GM21515 (cell line): Measurements from ENCODE around the gene NFE2L1.
A peak's percentile ranks its signal among the peaks of the same experiment; 100 is the strongest.
"Not testable (repeated sequence)": the region's sequence is repeated elsewhere in the genome, so short reads cannot be mapped to it uniquely, and the experiment has no call there.

Experiments used
- ATAC-seq: cut with Tn5 transposase; IDR thresholded peaks from one replicate; pipeline ENCODE4 v1.9.1; 2021; ENCODE audit not compliant: unreplicated experiment

NFE2L1 gene

DNA sequence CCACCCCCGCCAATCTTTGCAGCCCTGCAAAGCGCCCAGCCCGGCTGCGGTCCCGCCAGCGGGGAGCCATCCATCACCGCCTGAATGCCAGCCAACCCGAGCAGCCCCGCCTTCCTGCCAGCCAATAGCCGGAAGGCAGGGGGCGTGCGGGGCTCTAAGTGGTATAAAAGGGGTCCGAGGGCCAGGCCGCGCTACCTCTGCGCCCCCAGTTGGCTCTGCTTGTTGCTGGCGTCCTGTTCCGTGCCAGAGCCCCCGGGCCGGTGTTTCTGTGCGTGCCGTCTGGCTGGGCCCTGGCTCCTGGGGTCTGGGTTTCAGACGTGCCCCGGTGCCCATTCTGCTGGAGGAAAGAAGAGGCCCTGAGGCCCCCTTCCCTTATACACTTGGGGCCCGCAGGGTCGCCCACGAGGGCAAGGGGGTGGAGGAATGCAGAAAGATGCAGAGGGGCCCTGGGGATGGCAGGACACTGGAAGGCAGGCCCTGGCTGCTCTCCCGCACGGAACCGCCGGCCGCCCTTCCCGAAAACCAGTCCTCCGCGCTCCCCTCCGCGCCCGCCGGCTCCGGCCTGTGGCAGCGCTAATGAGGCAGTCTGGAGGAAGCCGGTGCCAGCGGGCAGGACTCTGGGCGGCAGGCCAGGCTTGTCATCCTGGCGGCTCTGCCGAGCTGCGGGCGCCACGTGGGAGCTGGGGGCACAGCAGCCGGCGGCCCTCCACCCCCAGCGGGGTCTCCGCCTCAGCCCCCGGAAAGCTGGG lies 24.6 kb upstream of the NFE2L1 start:
- no peak for ATAC-seq

DNA sequence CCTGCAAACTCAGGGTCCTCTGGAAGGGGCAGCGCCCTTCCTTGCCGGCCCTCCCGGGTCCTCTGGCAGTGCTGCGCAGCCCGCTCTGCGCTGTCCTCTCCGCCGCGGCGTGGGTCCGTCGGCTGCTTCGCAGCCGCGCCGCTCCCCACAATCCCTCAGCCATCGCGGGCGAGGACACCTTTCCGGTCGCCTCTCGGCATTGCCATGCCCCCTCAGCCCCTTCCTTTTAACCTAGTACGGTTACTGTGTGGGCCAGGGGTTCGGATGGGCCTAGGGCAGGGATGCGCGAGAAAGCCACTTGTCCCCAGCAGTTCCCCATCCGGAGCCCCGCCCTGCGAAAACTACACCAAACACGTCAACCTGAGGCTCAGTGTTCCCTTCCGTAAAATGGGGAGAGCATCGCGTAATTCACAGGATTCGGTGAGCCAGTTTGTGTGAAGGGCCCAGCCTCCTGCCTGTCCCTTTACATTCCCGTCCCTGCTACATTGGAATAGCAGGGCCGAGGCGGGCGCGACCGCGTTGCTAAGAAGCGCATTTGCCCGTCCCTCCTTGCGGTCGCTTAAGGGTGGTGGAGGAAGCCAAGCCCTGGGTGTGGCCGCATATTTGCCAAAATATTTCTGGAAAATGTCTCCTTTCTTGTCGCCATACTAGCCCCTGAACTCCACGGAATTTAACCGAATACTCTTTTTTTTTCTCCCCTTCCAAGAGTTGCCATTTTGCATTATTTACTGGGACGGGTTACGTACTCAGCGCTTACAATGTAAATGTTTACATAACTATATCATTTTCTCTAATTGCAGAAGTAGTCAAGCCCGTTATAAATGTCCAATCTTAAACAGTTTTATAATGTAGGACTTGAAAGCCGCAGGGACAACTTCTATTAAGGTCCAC lies 23.8 kb upstream of the NFE2L1 start:
- ATAC-seq: no peak

DNA sequence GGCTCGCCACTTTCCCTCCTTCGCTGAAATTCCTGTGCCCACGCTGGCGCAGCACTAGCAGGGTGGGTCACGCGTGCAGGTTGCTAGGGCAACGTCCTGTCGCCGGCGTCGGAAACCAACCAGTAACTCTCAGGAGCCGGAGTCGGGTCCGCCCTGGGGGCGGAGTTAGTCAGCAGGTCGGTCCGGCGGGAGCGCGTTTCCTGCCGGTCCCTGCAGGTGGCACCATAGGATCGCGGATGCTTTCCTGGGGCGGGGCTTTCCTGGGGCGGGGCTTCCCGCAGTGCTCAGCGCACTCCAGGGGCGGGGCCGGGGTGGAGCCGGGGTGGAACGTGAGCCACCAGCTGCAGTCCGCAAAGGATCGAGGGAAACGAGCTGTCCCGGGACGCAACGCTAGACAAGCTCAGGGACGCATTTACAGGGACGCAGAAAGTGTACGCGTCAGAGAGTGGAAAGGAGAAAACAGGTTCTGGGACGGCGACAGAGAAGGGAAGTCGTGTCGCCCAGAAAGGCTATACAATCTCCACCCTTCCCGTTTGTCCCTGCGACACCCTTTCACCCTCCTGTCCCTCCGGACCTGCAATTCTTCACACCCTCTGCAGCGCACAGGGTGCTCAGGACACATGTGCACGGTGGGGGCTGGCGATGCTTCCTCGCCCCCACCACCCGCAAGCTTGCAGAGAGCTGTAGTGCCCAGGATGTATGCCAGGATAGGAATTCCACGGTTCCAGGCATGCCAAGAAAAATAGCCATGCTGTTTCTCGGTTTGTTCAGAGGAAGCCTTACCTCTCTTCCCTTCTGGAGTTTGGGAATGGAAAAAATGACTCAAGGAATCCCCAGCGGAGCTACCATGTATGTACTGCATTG lies 22.9 kb upstream of the NFE2L1 start:
- ATAC-seq: peak; percentile 89

DNA sequence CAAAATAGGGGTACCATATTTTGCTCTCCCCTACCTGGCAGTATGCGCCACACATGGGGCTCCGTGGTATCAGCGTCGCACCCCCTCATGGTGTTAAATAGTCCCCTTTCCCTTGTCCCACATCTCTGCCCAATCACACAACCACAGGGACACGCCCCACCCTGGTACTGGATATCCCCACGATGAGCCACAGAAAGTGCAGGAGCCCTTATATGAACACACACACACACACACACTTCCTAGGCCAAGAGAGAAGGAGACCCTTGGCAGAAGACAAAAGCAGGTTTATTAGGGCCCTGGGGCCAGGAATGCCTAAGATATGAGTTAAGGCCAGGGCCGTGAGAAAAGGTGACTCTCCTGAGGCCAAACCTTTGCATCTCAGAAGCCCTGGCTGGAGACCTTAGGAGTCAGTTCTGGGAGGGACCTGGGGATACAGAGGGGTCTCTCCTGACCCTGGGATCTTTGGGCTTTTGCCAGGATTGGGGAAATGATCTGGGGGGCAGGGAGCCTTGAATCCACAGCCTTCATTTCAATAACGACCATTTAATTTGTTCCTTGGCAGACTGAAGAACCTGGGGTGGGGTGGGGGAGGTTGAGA lies 22.2 kb upstream of the NFE2L1 start:
- ATAC-seq: no peak

DNA sequence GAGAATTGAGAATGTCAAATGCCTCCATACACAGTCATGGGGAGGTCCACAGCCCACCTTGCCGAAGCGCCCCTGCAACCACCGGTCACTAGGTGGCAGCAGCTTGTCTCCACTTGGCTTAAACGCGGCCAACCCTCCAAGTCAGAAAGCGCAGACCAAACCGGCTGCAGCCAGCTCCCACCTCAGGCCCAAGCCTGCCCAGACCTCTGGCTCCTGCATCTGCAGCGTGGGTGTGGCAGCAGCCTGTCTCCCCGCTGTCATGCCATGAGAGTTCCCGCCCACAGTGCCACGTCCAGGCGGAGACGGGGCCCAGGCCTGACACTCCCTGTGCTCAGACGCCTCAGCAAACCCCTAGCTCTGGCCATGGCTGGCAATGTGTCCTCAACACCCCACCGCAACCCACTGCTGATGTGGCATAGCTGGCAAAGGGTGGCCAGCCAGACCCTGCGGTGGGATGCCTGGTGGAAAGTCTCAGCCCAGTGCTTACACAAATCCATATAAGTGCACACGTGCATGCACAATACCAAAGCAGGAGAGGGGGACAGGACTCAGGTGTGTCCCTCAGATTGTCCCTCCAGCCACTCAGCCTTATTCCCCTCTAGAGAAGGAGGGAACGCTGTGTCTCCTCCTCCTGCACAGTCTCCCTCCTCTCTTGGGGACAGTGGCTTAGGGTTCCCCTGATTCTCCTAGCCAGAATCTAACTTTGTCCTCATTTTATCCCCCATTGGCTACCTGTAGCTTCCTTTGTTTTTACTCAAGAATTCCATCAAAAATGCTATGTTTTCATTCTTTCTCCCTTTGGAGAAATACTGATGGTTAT lies 21.4 kb upstream of the NFE2L1 start:
- ATAC-seq: peak; percentile 35

DNA sequence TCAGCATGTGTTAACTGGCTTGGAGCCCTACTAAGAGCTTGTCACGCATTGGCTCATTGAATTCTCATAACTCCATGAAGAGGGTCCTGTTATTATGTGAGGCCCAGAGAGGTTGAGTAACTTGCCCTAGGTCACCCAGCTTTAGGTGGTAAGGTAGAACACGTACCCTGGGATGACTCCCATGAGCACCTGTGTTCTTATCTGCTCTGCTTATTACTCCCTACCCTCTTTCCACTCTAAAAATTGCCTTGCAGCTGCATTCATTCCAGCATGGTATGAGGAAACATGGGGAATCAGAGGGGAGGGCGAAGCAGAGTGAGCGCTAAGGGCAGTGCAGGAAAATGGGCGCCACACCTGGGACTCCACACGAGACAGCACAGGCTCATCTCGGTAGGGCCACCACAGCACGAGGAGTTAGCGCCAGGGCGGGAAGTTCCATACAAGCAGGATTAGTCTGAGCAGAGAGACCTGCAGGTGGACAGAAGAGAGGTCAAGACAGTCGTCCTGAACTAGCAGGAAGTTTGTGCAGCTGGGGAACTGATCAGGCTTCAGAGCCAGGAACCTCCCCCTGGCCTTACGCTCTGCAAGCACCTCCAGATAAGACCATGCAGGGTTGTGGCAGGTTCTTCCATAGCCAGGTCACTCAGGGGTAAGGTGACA lies 20.7 kb upstream of the NFE2L1 start:
- ATAC-seq: no peak

DNA sequence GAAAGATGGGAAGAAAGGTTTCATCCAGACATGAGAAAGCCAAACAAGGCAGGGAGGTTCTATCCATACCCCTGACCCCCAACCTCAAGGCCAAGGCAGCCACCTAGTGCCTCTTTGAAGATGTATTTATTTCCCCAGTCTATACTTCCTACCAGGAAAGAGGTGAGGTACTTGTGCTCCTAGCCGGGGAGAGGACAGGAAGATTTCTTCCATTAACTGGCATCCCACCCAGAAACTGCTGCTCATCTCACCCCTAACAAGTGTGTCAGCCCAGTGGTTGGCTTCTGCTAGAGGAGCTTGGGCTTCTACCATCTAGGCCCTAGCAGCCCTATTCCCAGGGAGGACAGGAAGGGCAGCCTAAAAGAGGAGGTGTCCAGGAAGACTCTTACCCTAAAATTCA lies 19.4 kb upstream of the NFE2L1 start:
- no peak for ATAC-seq

DNA sequence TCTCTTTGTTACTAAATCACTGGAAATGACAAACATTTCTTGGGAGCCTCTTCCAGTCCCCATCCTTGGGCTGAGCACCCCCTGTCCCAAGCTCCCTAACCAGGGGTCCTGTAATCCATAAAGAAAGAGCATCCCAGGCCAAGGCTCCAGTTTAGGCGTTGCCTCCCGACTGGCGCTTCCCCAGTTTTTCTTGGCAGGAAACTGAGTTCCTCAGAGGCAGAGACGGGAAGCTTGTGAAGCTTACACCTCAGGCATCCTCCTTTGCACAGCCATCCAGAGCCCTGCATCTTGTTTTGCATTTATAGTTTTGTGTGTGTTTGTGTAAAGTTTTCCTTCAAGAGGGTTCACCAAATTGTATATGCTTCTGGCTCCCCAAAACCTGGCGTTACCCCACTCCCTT lies 17.6 kb upstream of the NFE2L1 start:
- ATAC-seq: no peak

DNA sequence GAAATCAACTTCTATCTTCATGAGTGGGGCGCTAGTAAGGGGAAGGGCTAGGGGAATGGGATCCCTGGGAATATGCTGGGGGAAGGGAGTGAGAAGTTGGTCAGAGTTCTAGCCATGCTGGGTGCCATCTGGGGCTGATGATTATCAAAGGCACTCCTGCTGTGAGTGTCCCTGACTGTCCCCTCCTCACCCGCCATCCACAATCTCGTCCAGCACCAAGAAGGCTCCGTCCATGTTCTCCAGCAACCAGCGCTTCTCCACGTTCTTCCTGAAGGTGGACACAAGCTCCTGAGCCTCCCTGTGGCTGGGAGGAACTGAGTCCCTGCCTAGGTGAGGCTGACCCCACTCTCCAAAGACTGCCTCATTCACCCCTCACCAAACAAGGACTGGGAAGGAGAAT lies 16.2 kb upstream of the NFE2L1 start:
- ATAC-seq: no peak

DNA sequence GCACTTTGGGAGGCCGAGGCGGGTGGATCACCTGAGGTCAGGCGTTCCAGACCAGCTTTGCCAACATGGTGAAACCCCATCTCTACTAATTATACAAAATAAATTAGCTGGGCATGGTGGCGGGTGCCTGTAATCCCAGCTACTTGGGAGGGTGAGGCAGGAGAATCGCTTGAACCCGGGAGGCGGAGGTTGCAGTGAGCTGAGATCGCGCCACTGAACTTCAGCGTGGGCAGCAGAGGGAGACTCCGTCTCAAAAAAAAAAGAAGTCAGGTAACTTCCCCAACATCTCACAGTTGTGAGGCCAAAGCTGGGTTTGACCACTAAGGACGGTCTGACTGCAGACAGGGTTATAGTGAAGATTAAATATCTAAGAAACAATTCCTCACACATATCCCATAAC lies 13.4 kb upstream of the NFE2L1 start:
- ATAC-seq: not testable (repeated sequence)

DNA sequence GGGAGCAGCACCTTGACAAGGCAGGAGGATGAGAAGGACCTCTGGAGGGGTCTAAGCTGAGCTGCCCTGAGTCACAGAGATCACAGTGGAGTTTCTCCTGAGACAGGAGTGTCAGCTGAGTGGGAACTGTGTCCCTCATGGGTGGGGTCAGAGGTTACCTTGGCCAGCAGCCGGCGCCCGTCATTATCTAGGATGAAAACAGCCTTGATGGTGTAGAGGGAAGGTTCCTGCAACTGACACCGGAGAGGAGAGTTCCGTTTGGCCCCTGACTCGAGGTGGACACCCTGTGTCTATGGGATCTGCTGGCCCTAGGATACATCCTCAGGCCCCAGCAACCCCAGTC lies 11.5 kb upstream of the NFE2L1 start:
- no peak for ATAC-seq

DNA sequence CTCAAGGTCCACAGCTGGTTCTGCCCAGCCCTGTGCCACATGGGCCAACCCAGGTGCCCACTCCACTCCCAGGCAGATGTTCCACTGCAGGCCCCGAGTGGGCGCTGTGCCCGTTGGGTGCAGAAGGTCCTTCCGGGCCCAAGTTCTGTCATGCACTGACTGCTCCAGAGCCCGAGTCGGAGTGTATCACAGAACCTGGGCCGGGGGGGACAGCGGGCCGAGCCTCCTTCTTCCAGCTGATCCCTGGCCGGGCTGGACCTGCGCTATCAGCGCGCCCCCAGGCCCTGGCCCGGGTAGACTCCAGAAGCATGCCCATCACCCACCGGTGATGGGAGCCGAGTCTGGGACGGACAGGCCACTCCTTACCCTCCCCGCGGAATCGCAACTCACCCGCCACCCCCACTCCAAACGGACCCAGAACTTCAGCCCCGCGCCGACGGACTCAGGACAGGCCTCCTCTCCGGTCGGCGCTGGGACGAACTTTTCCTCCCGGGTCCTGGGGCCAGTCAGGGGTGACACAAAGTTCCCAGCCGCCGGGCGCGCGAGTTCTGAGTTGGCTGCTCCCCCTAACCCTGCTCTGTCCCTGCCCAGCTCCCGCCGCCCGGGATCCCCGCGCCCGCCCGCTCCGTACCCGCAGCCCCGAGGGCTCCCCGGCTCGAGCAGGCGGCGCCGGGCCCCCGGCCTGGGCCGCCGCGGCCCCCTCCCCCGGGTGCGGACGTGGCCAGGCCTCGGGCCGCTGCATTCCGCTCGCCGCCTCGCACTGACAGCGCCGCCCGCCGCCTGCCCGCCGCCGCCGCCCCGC lies 10.9 kb upstream of the NFE2L1 start, which contains the start of gene COPZ2:
TSS of gene COPZ2 (minus strand) at position 762 of the 802 bp plus-strand sequence. CDS start at position 742, 20 bp downstream.
- no peak for ATAC-seq

DNA sequence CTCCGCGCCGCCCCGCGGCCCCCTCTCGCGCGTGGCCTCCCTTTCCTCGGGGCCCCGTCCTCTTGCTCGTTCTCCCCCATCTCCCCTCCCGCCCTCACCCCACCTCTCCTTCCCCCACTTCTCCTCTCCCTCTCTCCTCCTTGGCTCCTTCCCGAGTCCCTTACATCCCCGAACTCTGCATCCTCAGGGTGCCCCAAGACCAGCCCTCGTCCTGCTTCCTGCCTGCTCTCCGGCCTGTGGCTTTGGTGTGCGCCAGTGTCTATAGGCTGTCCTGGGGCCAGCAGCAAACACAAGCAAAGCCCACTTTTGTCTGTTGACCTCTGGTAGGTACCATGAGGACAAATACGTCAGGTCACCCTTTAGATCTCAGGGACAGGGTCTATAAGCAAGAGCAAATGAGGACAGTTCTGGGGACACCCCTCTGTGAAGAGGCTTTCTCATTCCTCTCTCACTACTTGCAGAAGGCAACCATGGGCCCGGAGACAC lies 10.3 kb upstream of the NFE2L1 start:
- no peak for ATAC-seq

DNA sequence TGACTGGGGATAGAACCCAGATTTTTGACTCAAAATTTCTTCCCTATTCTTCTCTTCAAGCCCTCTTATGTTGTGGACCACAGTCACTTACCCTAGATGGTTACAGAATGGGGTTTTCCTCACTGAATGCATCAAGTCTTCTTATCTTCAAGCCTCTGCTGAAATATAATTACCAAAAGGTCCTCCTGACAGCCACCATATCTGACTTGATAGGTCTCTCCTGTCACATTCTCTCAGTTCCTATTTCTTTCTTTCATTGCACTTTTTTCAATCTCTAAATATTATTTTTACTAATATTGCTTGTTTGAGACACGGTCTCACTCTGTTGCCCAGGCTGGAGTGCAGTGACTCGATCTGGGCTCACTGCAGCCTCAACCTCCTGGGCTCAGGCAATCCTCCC lies 9.5 kb upstream of the NFE2L1 start:
- ATAC-seq: no peak

DNA sequence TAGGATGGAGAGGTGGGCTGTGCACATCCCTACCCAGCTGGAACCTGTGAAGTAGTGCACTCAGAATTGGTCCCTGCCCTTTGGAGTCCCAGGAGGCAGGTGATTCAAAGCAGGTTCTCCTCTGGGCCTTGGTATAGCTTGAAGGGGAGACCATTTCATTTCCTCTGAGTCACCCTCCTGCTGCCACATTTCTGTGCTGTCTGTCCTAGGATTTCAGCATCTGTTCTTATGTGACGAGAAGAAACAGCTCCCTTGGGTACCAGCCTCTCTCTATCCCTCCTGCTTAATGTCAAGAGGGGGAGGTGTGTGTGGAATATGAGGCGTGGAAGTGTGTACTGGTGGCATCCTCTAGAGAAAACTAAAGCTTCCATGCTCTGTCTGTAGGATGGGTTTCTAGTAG lies 5.0 kb upstream of the NFE2L1 start:
- no peak for ATAC-seq

DNA sequence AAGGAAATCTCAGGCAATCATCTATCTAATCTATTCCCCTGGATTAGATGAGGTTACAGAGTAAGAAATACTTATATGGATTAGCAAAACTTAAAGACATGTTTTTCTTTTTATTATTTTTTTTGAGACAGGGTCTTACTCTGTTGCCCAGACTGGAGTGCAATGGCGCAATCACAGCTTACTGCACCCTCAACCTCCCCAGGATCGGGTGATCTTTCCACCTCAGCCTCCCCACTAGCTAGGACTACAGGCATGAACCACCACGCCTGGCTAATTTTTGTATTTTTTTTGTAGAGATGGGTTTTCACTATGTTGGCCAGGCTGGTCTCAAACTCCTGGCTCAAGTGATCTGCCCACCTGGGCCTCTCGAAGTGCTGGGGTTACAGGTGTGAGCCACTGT lies 3.3 kb upstream of the NFE2L1 start:
- ATAC-seq: no peak

DNA sequence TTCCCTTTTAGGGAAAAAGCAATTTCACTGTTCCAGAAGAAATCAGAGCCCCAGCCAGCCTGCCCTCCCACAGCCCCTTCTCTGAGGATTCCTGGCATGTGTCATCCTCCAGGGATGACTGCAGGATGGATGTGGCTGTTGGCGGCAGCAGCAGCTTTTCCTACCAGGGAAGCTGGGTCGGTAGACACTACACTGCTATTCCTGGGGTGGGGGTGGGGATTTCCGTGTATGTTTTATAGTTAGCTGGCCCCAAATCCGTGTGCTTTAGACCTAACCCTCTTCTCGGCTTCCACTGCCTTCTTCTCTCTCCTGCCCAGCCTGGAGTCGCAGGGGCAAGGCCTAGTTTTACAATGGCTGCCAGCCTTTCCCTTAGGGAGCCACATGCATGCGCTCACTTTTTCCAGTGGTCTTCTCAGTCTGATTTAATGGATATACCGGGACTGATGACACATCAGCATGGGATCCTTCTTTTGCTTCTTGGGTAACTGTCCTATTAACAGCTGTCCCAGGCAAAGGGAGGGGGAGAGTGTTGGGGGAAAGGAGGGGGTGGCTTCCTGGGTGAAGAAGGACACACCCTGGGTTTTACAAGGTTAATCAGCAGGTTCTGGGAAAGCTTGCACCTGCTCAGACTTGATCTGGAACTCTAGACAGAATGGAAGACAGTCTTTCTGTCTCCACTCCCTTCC lies 2.7 kb upstream of the NFE2L1 start:
- ATAC-seq: no peak

DNA sequence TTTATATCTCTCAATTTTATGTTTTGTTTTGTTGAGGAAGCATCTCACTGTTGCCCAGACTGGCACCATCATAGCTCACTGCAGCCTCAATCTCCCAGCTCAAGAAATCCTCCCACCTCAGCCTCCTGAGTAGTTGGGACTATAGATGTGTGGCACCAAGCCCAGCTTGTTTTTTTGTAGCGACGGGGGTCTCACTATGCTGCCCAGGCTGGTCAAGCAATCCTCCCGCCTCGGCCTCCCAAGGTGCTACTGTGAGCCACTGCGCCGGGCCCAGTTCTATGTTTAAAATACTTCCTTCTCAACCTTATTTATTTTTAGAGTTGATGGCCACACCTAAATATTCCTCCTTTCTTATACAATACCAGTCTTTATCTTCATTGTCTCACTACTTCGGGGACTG lies 1.9 kb upstream of the NFE2L1 start:
- no peak for ATAC-seq
